Activated T-helper 2 cell treated with anti-CD3 and anti-CD28 coated beads, Interferon-gamma antibody, Interleukin-2, Interleukin-4, amounts not matched to agents 10 μg/mL and 5 μg/mL and 100 μg/mL, durations not matched to agents 14 hours and 24 hours and 36 hours (primary cell): ENCODE results near the gene NUDT19. TPM values are rescaled to one million over a fixed set of nuclear protein-coding genes. Genes with fewer than 3 reads are reported as not detected.
"Not testable (repeated sequence)": the region's sequence is repeated elsewhere in the genome, so short reads cannot be mapped to it uniquely, and the experiment has no call there.

Source experiments
- DNase-seq: peaks from one replicate; pipeline ENCODE4 v3.0.0; 2021; ENCODE audit warnings: low spot score
- H3K27ac Mint-ChIP-seq: one replicate; pipeline ENCODE4 v1.8.0; 2021; ENCODE audit warnings: mixed read lengths
- H3K27me3 Mint-ChIP-seq: one replicate; pipeline ENCODE4 v1.8.0; 2021; ENCODE audit warnings: low read depth, mixed read lengths
- H3K36me3 Mint-ChIP-seq: one replicate; pipeline ENCODE4 v1.8.0; 2021; ENCODE audit warnings: low read depth, mixed read lengths
- H3K4me1 Mint-ChIP-seq: one replicate; pipeline ENCODE4 v1.8.0; 2021; ENCODE audit warnings: low read depth, mixed read lengths
- H3K4me3 Mint-ChIP-seq: one replicate; pipeline ENCODE4 v1.8.0; 2021; ENCODE audit warnings: low read depth, mild to moderate bottlenecking, moderate library complexity, mixed read lengths
- H3K9me3 Mint-ChIP-seq: one replicate; pipeline ENCODE4 v1.8.0; 2021; ENCODE audit warnings: mixed read lengths
- intact Hi-C: fragments of 100-400 bp; cut with micrococcal nuclease; formaldehyde crosslinking; loops from one replicate; pipeline ENCODE4 v1.15.1; 2023
- total RNA-seq: library from RNA; stranded (reverse); gene quantifications from 2 replicates; pipeline ENCODE4 v1.2.3, GENCODE V29; 2022

NUDT19 gene
- total RNA-seq, 1 donor from 2014 or later: 25.6 TPM

- peaks cover 54% of the 10 kb centered on the region for H3K4me1 Mint-ChIP-seq
- DNase-seq, H3K27ac Mint-ChIP-seq, H3K9me3 Mint-ChIP-seq, H3K27me3 Mint-ChIP-seq, intact Hi-C loops: not testable (repeated sequence)
- peak overlapping the region; percentile 71 for H3K4me3 Mint-ChIP-seq
- H3K36me3 Mint-ChIP-seq: peaks cover 80% of the 10 kb centered on the region
Measured at GRCh38 chr19:32695506-32695905, 3.9 kb downstream of the NUDT19 start.

- H3K4me1 Mint-ChIP-seq: peaks cover 44% of the 10 kb centered on the region
- H3K9me3 Mint-ChIP-seq, intact Hi-C loops, H3K27me3 Mint-ChIP-seq, H3K4me3 Mint-ChIP-seq, DNase-seq, H3K27ac Mint-ChIP-seq: not testable (repeated sequence)
- H3K36me3 Mint-ChIP-seq: peaks cover 89% of the 10 kb centered on the region
Measured at GRCh38 chr19:32696771-32697170, 5.2 kb downstream of the NUDT19 start.

GRCh38 chr19:32700129-32700528, 8.5 kb downstream of the NUDT19 start:
- Mint-ChIP-seq H3K4me1 (peaks cover 23% of the 10 kb centered on the region), H3K9me3 (peaks cover 25% of the 10 kb centered on the region), H3K36me3 (peaks cover 98% of the 10 kb centered on the region)
- intact Hi-C loops: loop anchor here (10.0 kb wide), 1 partner anchor 95 kb away; no protein-coding TSS in a partner anchor
- not testable (repeated sequence) for H3K27ac Mint-ChIP-seq, H3K27me3 Mint-ChIP-seq, DNase-seq, H3K4me3 Mint-ChIP-seq

GRCh38 chr19:32702010-32702409, 10.4 kb downstream of the NUDT19 start:
- Mint-ChIP-seq H3K4me3 (no peak overlapping the region), H3K27me3 (no peaks in the 10 kb centered on the region), H3K9me3 (peaks cover 29% of the 10 kb centered on the region), H3K27ac (no peak overlapping the region), H3K36me3 (peaks cover 98% of the 10 kb centered on the region), H3K4me1 (peaks cover 9% of the 10 kb centered on the region)
- DNase-seq: no peak
- intact Hi-C loops: loop anchor here (10.0 kb wide), 1 partner anchor 93 kb away; no protein-coding TSS in a partner anchor

GRCh38 chr19:32704006-32704405, 12.4 kb downstream of the NUDT19 start:
- not testable (repeated sequence) for H3K27ac Mint-ChIP-seq, H3K27me3 Mint-ChIP-seq, DNase-seq, H3K4me3 Mint-ChIP-seq
- intact Hi-C loops: loop anchor here (10.0 kb wide), 1 partner anchor 91 kb away; no protein-coding TSS in a partner anchor
- H3K4me1 Mint-ChIP-seq: peaks cover 14% of the 10 kb centered on the region
- H3K9me3 Mint-ChIP-seq: peaks cover 29% of the 10 kb centered on the region
- H3K36me3 Mint-ChIP-seq: peaks cover 89% of the 10 kb centered on the region

GRCh38 chr19:32708457-32708856, 16.8 kb downstream of the NUDT19 start:
- Mint-ChIP-seq H3K4me3 (no peak overlapping the region), H3K27me3 (no peaks in the 10 kb centered on the region), H3K4me1 (peaks cover 14% of the 10 kb centered on the region), H3K36me3 (peaks cover 64% of the 10 kb centered on the region), H3K27ac (peak overlapping the region; percentile 42), H3K9me3 (peaks cover 14% of the 10 kb centered on the region)
- DNase-seq: no peak
- intact Hi-C loops: loop anchor here (10.0 kb wide), 1 partner anchor 86 kb away; no protein-coding TSS in a partner anchor

- peaks cover 10% of the 10 kb centered on the region for H3K9me3 Mint-ChIP-seq
- peak overlapping the region; percentile 42 for H3K27ac Mint-ChIP-seq
- H3K27me3 Mint-ChIP-seq: no peaks in the 10 kb centered on the region
- DNase-seq: no peak
- H3K36me3 Mint-ChIP-seq: peaks cover 61% of the 10 kb centered on the region
- H3K4me1 Mint-ChIP-seq: peaks cover 14% of the 10 kb centered on the region
- no peak overlapping the region for H3K4me3 Mint-ChIP-seq
- intact Hi-C loops: loop anchor here (10.0 kb wide), 1 partner anchor 86 kb away; no protein-coding TSS in a partner anchor
Measured at GRCh38 chr19:32709032-32709431, 17.4 kb downstream of the NUDT19 start.

GRCh38 chr19:32711747-32712146, 20.1 kb downstream of the NUDT19 start:
- intact Hi-C loops: no loop called here
- H3K4me1 Mint-ChIP-seq: peaks cover 14% of the 10 kb centered on the region
- no peak overlapping the region for H3K27ac Mint-ChIP-seq
- H3K9me3 Mint-ChIP-seq: no peaks in the 10 kb centered on the region
- H3K36me3 Mint-ChIP-seq: peaks cover 46% of the 10 kb centered on the region
- no peak overlapping the region for H3K4me3 Mint-ChIP-seq
- no peaks in the 10 kb centered on the region for H3K27me3 Mint-ChIP-seq
- no peak for DNase-seq

- H3K27me3 Mint-ChIP-seq, H3K4me1 Mint-ChIP-seq, H3K9me3 Mint-ChIP-seq, DNase-seq, H3K27ac Mint-ChIP-seq, H3K4me3 Mint-ChIP-seq, intact Hi-C loops: not testable (repeated sequence)
- H3K36me3 Mint-ChIP-seq: peaks cover 22% of the 10 kb centered on the region
Measured at GRCh38 chr19:32716203-32716602, 24.6 kb downstream of the NUDT19 start.

GRCh38 chr19:32717496-32717895, 25.9 kb downstream of the NUDT19 start:
- DNase-seq: no peak
- intact Hi-C loops: no loop called here
- Mint-ChIP-seq H3K9me3 (no peaks in the 10 kb centered on the region), H3K27ac (no peak overlapping the region), H3K4me3 (no peak overlapping the region), H3K36me3 (peaks cover 20% of the 10 kb centered on the region), H3K4me1 (no peaks in the 10 kb centered on the region), H3K27me3 (no peaks in the 10 kb centered on the region)

GRCh38 chr19:32718286-32718685, 26.7 kb downstream of the NUDT19 start:
- Mint-ChIP-seq H3K27ac (no peak overlapping the region), H3K4me1 (no peaks in the 10 kb centered on the region), H3K4me3 (no peak overlapping the region), H3K36me3 (peaks cover 14% of the 10 kb centered on the region), H3K9me3 (no peaks in the 10 kb centered on the region), H3K27me3 (no peaks in the 10 kb centered on the region)
- intact Hi-C loops: no loop called here
- DNase-seq: no peak

- no peaks in the 10 kb centered on the region for H3K27me3 Mint-ChIP-seq
- no peaks in the 10 kb centered on the region for H3K9me3 Mint-ChIP-seq
- no peak within 1 kb of the TSS for H3K27ac Mint-ChIP-seq
- DNase-seq: no peak
- intact Hi-C loops: no loop called here
- H3K36me3 Mint-ChIP-seq: peaks cover 8% of the 10 kb centered on the region
- no peak within 1 kb of the TSS for H3K4me3 Mint-ChIP-seq
- no peaks in the 10 kb centered on the region for H3K4me1 Mint-ChIP-seq
Measured at GRCh38 chr19:32719611-32720059, 28.0 kb downstream of the NUDT19 start, which contains the start of gene TDRD12. Gene TDRD12, plus strand, starts transcription at chr19:32719767. Its CDS starts 306 bp downstream, at chr19:32720073.

GRCh38 chr19:32720216-32720935, 28.8 kb downstream of the NUDT19 start:
- Mint-ChIP-seq H3K4me3 (no peak overlapping the region), H3K4me1 (no peaks in the 10 kb centered on the region), H3K27ac (no peak overlapping the region), H3K9me3 (no peaks in the 10 kb centered on the region), H3K36me3 (peaks cover under 1% of the 10 kb centered on the region), H3K27me3 (no peaks in the 10 kb centered on the region)
- DNase-seq: no peak
- intact Hi-C loops: no loop called here
